Measurements from ENCODE around the gene GUCY1A2.
A peak's percentile ranks its signal among the peaks of the same experiment; 100 is the strongest.

Gene GUCY1A2

GRCh38 chr11:106727256-106727655, 291.0 kb downstream of the GUCY1A2 start:
- Histone ChIP-seq H3K4ac (ENCODE audit: low read depth in 1 of 2, low read length in 2 of 2) (no peak overlapping the region), H4K8ac (ENCODE audit: low read length) (no peak overlapping the region), H2AFZ (ENCODE audit: low read depth, low read length) (no peak overlapping the region), H3K4me3 (ENCODE audit: insufficient read depth in 1 of 2, low read depth in 1 of 2, low read length in 2 of 2) (no peak overlapping the region), H2BK120ac (ENCODE audit: low read depth, low read length) (no peak overlapping the region), H3K14ac (ENCODE audit: low read length in 2 of 2) (no peak overlapping the region), H2BK15ac (ENCODE audit: low read depth, poor library complexity, severe bottlenecking) (no peak overlapping the region), H3K4me1 (ENCODE audit: control insufficient read depth, insufficient read depth, low read depth, low read length) (no peaks in the 10 kb centered on the region), H3K4me2 (ENCODE audit: low read length, poor library complexity, severe bottlenecking) (no peak overlapping the region), H3K23ac (ENCODE audit: low read length in 2 of 2) (no peak overlapping the region), H4K91ac (ENCODE audit: low read length) (no peak overlapping the region), H3K18ac (ENCODE audit: low read depth in 1 of 2, low read length in 2 of 2) (no peak overlapping the region), H3K27me3 (ENCODE audit: control insufficient read depth in 1 of 2, insufficient read depth in 1 of 2, low read length in 2 of 2) (no peaks in the 10 kb centered on the region), H3K79me1 (replicated peaks; ENCODE audit: low read length, poor library complexity, severe bottlenecking) (no peaks in the 10 kb centered on the region), H3K9ac (ENCODE audit: low read length) (no peak overlapping the region), H3K27ac (ENCODE audit: low read length, poor library complexity, severe bottlenecking) (no peak overlapping the region), H2BK5ac (ENCODE audit: low read depth, low read length, poor library complexity, severe bottlenecking) (no peak overlapping the region), H2AK5ac (ENCODE audit: low read length, severe bottlenecking) (no peak overlapping the region), H2BK12ac (ENCODE audit: low read length in 2 of 2) (no peak overlapping the region), H3K36me3 (ENCODE audit: control insufficient read depth in 1 of 2, insufficient read depth in 2 of 2, low read depth in 1 of 2, low read length in 2 of 2) (no peaks in the 10 kb centered on the region), H3K9me3 (ENCODE audit: control insufficient read depth, low read length) (no peaks in the 10 kb centered on the region)
- DNase-seq, result no peak
- 71% methylated on average over 1 of the region's 1 CpG for WGBS

- Histone ChIP-seq H2AFZ (ENCODE audit: low read depth, low read length) (no peak overlapping the region), H2BK5ac (ENCODE audit: low read depth, low read length, poor library complexity, severe bottlenecking) (no peak overlapping the region), H3K79me1 (replicated peaks; ENCODE audit: low read length, poor library complexity, severe bottlenecking) (no peaks in the 10 kb centered on the region), H3K4ac (ENCODE audit: low read depth in 1 of 2, low read length in 2 of 2) (no peak overlapping the region), H3K36me3 (ENCODE audit: control insufficient read depth in 1 of 2, insufficient read depth in 2 of 2, low read depth in 1 of 2, low read length in 2 of 2) (no peaks in the 10 kb centered on the region), H3K4me3 (ENCODE audit: insufficient read depth in 1 of 2, low read depth in 1 of 2, low read length in 2 of 2) (no peak overlapping the region), H2BK15ac (ENCODE audit: low read depth, poor library complexity, severe bottlenecking) (no peak overlapping the region), H3K9me3 (ENCODE audit: control insufficient read depth, low read length) (no peaks in the 10 kb centered on the region), H3K4me1 (ENCODE audit: control insufficient read depth, insufficient read depth, low read depth, low read length) (no peaks in the 10 kb centered on the region), H3K4me2 (ENCODE audit: low read length, poor library complexity, severe bottlenecking) (no peak overlapping the region), H3K9ac (ENCODE audit: low read length) (no peak overlapping the region), H4K8ac (ENCODE audit: low read length) (no peak overlapping the region), H2BK12ac (ENCODE audit: low read length in 2 of 2) (no peak overlapping the region), H2AK5ac (ENCODE audit: low read length, severe bottlenecking) (no peak overlapping the region), H3K18ac (ENCODE audit: low read depth in 1 of 2, low read length in 2 of 2) (no peak overlapping the region), H3K23ac (ENCODE audit: low read length in 2 of 2) (no peak overlapping the region), H3K14ac (ENCODE audit: low read length in 2 of 2) (no peak overlapping the region), H3K27ac (ENCODE audit: low read length, poor library complexity, severe bottlenecking) (no peak overlapping the region), H2BK120ac (ENCODE audit: low read depth, low read length) (no peak overlapping the region), H3K27me3 (ENCODE audit: control insufficient read depth in 1 of 2, insufficient read depth in 1 of 2, low read length in 2 of 2) (no peaks in the 10 kb centered on the region), H4K91ac (ENCODE audit: low read length) (no peak overlapping the region)
- WGBS, result 36% methylated on average over 5 of the region's 5 CpGs
- DNase-seq, result peak; percentile 35
These were observed 293.9 kb downstream of the GUCY1A2 start for GRCh38 chr11:106724293-106724892.

- Histone ChIP-seq H2BK5ac (ENCODE audit: low read depth, low read length, poor library complexity, severe bottlenecking) (no peak overlapping the region), H3K9me3 (ENCODE audit: control insufficient read depth, low read length) (no peaks in the 10 kb centered on the region), H3K79me1 (replicated peaks; ENCODE audit: low read length, poor library complexity, severe bottlenecking) (no peaks in the 10 kb centered on the region), H4K91ac (ENCODE audit: low read length) (no peak overlapping the region), H4K8ac (ENCODE audit: low read length) (no peak overlapping the region), H3K27ac (ENCODE audit: low read length, poor library complexity, severe bottlenecking) (no peak overlapping the region), H3K18ac (ENCODE audit: low read depth in 1 of 2, low read length in 2 of 2) (no peak overlapping the region), H3K4me2 (ENCODE audit: low read length, poor library complexity, severe bottlenecking) (no peak overlapping the region), H3K9ac (ENCODE audit: low read length) (no peak overlapping the region), H3K23ac (ENCODE audit: low read length in 2 of 2) (no peak overlapping the region), H3K14ac (ENCODE audit: low read length in 2 of 2) (no peak overlapping the region), H2AFZ (ENCODE audit: low read depth, low read length) (no peak overlapping the region), H2AK5ac (ENCODE audit: low read length, severe bottlenecking) (no peak overlapping the region), H2BK120ac (ENCODE audit: low read depth, low read length) (no peak overlapping the region), H2BK15ac (ENCODE audit: low read depth, poor library complexity, severe bottlenecking) (no peak overlapping the region), H2BK12ac (ENCODE audit: low read length in 2 of 2) (peak overlapping the region in 1 of 2 experiments; percentile 63), H3K27me3 (ENCODE audit: control insufficient read depth in 1 of 2, insufficient read depth in 1 of 2, low read length in 2 of 2) (no peaks in the 10 kb centered on the region), H3K4ac (ENCODE audit: low read depth in 1 of 2, low read length in 2 of 2) (no peak overlapping the region), H3K4me1 (ENCODE audit: control insufficient read depth, insufficient read depth, low read depth, low read length) (no peaks in the 10 kb centered on the region), H3K36me3 (ENCODE audit: control insufficient read depth in 1 of 2, insufficient read depth in 2 of 2, low read depth in 1 of 2, low read length in 2 of 2) (no peaks in the 10 kb centered on the region), H3K4me3 (ENCODE audit: insufficient read depth in 1 of 2, low read depth in 1 of 2, low read length in 2 of 2) (no peak overlapping the region)
- WGBS, result 69% methylated on average over 3 of the region's 3 CpGs
- DNase-seq, result no peak
These were observed 295.2 kb downstream of the GUCY1A2 start for GRCh38 chr11:106723071-106723470.

GRCh38 chr11:106717222-106717621, 301.1 kb downstream of the GUCY1A2 start:
- H3K23ac ChIP-seq (ENCODE audit: low read length in 2 of 2), result no peak overlapping the region
- no peak overlapping the region for H2BK5ac ChIP-seq (ENCODE audit: low read depth, low read length, poor library complexity, severe bottlenecking)
- no peak overlapping the region for H3K4ac ChIP-seq (ENCODE audit: low read depth in 1 of 2, low read length in 2 of 2)
- H3K4me1 ChIP-seq (ENCODE audit: control insufficient read depth, insufficient read depth, low read depth, low read length), result no peaks in the 10 kb centered on the region
- 100% methylated on average over 1 of the region's 2 CpGs for WGBS
- no peak overlapping the region for H3K18ac ChIP-seq (ENCODE audit: low read depth in 1 of 2, low read length in 2 of 2)
- no peak overlapping the region for H2BK15ac ChIP-seq (ENCODE audit: low read depth, poor library complexity, severe bottlenecking)
- no peak overlapping the region for H4K91ac ChIP-seq (ENCODE audit: low read length)
- H3K36me3 ChIP-seq (ENCODE audit: control insufficient read depth in 1 of 2, insufficient read depth in 2 of 2, low read depth in 1 of 2, low read length in 2 of 2), result no peaks in the 10 kb centered on the region
- no peaks in the 10 kb centered on the region for H3K79me1 ChIP-seq (replicated peaks; ENCODE audit: low read length, poor library complexity, severe bottlenecking)
- H3K4me2 ChIP-seq (ENCODE audit: low read length, poor library complexity, severe bottlenecking), result no peak overlapping the region
- H2BK120ac ChIP-seq (ENCODE audit: low read depth, low read length), result no peak overlapping the region
- H3K27ac ChIP-seq (ENCODE audit: low read length, poor library complexity, severe bottlenecking), result no peak overlapping the region
- no peak overlapping the region for H3K4me3 ChIP-seq (ENCODE audit: insufficient read depth in 1 of 2, low read depth in 1 of 2, low read length in 2 of 2)
- H2BK12ac ChIP-seq (ENCODE audit: low read length in 2 of 2), result no peak overlapping the region
- no peak overlapping the region for H3K9ac ChIP-seq (ENCODE audit: low read length)
- no peak for DNase-seq
- no peak overlapping the region for H2AK5ac ChIP-seq (ENCODE audit: low read length, severe bottlenecking)
- no peak overlapping the region for H2AFZ ChIP-seq (ENCODE audit: low read depth, low read length)
- H3K14ac ChIP-seq (ENCODE audit: low read length in 2 of 2), result no peak overlapping the region
- H3K9me3 ChIP-seq (ENCODE audit: control insufficient read depth, low read length), result no peaks in the 10 kb centered on the region
- no peak overlapping the region for H4K8ac ChIP-seq (ENCODE audit: low read length)
- no peaks in the 10 kb centered on the region for H3K27me3 ChIP-seq (ENCODE audit: control insufficient read depth in 1 of 2, insufficient read depth in 1 of 2, low read length in 2 of 2)
